GM21367 (cell line): ENCODE results near the gene COL26A1.
"Not testable (repeated sequence)": the region's sequence is repeated elsewhere in the genome, so short reads cannot be mapped to it uniquely, and the experiment has no call there.

Source experiments
- ATAC-seq: cut with Tn5 transposase; IDR thresholded peaks from one replicate; pipeline ENCODE4 v1.9.1; 2021; ENCODE audit not compliant: unreplicated experiment

Gene COL26A1

DNA sequence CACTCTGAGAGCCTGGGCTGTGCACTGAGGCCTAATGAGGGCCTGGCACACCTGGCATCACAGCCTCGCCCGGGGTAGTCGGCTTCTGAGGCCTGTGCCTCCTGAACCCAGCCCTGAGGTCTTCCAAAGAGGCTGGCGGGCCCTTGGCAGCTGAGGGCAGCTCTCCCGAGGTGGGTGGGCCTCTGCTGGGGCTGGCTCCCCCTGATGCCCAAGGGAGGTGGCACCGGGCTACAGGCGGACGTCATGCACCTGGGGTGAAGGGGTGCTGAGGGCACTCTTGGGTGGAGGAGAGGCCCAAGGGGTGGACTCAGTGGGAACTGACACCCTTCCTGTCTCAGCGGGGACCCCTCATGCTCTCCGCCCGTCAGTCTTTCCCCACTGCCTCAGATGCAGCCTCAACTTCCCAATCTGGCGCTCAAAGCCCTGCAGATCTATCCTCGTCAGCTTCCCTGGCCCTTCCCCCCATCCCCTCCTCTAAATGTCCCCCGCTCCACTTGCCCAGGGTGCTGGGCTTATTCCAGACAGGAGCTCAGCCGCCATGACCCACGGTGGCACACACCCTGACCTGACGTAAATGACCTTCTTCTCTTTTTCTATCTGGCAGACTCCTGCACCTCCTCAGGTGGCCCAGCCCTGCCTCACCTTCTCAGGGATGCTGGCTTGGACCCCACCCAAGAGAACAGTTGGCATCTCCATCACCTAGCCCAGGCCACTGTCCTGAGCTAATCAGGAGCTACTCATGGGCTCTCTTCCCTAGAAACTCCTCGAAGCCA is 228.2 kb downstream of the COL26A1 start:
- no peak for ATAC-seq

DNA sequence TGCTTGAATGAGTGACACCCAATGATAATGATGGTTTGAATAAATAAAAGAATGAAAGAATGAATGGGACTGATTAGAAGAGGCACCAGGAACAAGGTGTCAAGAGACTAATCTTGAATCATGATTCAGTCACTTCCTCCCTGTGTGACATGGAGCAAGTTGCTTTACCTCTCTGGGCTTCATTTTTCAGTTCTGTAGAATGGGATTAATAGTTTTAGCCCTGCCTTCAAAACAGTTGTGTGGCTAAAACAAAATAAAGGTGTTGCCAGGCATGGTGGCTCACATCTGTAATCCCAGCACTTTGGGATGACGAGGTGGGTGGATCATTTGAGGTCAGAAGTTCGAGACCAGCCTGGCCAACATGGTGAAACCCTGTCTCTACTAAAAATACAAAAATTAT is 228.8 kb downstream of the COL26A1 start:
- ATAC-seq: no peak

DNA sequence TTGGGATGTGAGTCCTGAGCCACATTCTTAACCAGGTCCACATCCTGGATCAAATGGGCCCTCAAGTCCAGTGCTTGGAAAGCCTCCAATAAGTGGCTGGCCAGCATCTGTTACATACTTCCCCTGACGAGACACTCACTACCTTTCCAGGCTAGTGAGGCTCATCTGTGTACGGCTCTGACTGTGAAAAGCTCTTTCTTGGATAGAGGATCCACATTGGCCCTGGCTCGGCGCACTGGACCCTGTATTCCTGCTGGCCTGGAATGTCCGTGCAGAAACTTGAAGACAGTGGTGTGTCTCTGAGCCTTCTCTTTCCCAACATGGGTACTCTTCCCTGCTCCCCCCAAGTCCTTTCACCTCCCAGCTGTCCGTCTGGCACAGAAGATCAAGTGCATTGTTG is 230.9 kb downstream of the COL26A1 start:
- no peak for ATAC-seq

DNA sequence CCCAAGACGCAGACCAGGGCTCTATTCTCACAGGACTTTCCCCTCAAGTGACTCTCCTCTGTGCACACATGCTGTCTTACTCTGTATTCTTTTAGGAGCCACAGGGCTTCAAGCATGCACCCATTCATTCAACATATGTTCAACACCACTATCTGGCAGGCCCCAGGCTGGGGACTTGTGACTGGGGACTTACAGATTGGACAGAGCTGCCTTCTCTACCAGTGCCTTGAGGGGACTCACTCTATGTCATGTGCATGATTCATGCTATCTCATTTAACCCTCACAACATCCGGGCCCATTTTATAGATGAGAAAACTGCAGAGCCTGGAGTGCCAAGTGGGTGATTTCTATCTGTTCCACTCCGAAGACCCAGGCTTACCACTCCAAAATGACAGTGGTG is 232.1 kb downstream of the COL26A1 start:
- ATAC-seq: no peak

DNA sequence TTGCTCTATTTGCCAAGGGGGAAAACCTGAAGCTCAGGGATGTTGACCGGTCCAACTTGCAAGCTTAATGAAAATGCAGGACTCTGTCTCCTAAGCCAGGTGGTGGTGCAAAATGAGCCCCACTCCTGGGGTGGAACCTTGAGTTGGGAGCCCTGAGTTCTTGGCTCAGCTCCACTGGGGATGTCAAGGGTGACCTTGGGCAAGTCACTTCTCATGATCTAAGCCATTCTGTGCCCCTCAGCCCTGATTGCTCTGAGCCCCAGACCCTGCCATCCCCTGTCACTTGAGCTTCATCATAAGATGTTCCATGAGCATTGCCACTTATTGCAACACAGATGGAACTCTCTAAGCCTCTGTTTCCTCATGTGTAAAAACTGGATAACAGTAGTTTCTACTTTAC is 232.6 kb downstream of the COL26A1 start:
- no peak for ATAC-seq

DNA sequence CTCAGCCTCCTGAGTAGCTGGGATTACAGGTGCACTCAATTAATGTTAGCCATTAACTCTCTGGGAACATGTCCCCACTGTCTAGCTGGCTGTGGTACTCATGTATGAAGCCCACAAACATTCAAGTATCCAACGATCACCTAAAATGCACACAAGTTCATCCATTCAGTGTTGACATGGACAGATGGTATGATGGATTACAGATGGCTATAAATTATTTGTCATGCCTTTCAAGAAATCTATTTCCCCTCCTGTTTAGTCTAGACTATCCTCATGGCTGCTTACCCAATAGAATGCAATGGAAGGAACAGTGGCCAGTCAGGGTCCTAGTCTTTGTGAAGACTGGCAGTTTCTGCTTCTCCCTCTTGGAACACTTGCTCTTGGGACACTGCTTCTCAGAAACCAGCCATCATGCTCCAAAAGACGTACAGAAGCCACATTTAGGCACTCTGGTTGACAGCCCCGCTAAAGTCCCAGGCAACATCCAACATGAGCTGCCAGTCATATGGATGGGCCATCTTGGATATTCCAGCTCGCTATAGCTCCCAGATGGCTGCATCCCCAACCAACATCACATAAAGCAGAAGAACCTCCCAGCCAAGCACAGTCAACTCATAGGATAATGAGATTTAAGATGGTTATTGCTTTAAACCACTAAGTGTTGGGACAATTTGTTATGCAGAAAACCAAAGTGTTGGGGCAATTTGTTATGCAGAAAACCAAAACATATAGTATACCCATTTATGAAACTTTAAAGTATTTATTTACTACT is 233.3 kb downstream of the COL26A1 start:
- no peak for ATAC-seq

DNA sequence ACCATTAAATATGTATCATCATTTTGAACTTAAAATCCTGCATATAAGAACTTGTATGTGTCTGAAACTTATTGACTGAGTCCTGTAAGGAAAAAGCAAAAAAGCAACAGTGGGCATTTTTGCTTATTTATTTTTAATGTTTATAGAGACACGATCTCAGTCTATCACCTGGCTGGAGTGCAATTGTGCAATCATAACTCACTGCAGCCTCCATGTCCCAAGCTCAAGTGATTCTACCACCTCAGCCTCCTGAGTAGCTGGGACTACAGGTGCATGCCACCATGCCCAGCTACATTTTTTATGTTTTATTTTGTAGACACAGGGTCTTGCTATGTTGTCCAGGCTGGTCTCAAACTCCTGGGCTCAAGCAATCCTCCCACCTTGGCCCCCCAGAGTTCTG is 234.2 kb downstream of the COL26A1 start:
- ATAC-seq: no peak

DNA sequence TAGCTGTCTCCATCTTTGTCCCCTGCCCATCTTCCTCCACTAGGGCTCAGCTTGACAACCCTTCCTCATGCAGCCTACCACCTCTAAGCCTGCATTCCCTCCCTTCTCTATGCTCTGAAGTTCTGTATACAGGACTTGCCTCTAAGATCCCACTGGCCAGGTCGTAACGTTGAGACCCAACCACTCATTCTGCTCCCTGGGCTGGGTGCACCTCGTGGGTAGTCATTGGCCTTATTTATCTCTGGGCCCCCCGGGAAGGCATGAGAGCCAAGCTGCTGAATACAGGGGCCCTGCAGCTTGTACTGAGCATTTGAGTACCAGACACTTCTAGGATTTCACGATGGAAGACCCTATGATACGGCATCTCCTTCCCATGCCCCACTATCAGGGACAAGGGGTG is 235.3 kb downstream of the COL26A1 start:
- ATAC-seq: no peak

DNA sequence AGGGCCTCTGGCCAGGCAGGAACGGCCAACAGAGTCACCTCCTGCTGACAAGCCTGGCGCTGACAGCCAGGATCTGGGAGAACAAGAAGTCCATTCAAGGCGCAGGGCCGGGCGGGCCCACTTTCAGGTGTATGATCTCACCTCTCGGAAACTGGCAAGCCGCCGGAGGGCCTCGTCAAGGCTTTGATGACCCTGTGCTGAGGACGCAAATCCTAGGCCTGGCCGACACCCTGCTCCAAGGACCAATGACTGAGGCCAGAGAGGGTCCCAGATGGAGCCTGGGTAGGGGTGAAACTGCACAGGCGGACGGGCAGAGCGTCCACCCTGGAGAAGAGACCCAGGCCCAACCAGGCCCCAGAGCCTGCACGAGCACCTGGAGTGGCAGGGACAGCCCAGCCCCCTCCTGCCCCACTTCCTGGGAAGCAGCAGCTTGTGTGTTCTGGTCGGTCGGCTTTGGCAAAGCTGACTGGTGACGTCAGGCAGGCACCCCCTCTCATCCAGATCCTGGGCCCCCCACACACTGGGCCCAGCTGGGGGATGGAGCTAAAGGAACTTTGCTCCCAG is 235.8 kb downstream of the COL26A1 start:
- ATAC-seq: no peak

DNA sequence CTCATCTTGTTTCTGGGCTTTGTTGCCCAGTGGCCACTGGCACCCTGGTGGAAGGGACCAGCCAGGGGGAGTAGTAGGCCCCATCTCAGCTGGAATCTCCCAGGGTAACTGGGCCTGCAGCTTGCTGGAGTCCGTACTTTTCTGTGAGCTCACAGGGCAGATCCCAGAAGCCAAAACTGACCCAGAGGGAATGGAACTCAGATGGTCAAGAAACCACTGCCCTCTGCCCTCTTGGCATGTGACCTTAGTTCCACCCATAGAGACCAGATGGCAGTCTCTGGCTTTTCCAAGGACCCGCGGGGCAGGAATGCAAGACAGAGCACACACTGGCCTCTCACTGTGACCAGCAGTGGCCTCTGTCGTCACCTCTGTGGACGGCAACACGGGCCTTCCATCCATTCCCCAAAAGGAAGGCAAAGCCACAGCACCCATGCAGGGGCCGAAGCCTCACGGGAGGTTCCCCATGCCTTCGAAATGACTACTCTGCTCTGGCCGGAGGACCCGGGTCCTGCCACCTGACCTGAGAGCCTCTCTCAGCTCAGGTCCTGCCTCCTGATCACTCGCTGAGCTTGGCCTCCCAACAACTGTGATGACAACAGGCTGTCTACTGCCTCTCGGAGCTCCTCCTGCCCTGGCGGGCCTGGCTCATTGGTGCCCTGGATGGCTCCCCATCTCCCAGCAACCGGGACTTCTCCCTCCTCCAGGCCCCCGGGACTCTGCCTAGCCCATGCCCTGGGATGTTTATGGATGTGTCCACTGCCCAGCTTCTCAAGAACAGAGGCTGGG is 236.5 kb downstream of the COL26A1 start:
- ATAC-seq: no peak

DNA sequence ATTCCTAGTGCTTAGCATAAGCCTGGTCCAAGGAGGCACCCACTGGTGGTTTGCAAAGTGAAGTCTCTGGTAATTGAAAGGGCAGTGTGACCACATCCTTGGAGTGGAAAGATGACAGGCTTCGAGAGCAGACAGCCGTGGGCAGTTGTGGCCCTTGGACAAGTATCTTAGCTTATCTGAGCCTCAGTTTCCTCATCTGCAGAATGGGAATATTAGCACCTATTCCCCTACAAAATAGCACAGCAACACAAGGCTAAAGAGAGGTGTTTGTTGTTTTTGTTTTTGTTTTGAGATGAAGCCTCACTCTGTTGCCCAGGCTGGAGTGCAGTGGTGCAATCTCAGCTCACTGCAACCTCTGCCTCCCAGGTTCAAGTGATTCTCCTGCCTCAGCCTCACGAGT is 237.1 kb downstream of the COL26A1 start:
- ATAC-seq: no peak

DNA sequence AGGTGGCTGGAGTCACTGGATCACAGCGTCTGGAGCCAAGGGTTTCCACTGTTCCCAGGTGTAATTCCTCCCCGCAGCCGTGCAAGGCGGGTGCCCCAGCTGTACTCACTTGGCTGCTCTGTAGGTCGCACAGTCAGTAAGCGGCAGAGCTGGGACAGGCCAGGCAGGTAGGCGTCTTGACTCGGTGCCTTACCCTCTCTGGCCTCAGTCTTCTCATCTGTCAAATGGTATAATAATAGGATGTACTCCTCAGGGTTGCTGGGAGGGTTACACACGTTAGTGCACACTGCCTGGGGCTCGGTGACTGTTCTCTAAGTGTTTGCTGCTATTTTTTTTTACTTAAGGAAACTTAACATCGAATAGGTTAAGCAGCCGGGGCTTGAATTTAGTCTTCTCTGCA is 239.4 kb downstream of the COL26A1 start:
- no peak for ATAC-seq

DNA sequence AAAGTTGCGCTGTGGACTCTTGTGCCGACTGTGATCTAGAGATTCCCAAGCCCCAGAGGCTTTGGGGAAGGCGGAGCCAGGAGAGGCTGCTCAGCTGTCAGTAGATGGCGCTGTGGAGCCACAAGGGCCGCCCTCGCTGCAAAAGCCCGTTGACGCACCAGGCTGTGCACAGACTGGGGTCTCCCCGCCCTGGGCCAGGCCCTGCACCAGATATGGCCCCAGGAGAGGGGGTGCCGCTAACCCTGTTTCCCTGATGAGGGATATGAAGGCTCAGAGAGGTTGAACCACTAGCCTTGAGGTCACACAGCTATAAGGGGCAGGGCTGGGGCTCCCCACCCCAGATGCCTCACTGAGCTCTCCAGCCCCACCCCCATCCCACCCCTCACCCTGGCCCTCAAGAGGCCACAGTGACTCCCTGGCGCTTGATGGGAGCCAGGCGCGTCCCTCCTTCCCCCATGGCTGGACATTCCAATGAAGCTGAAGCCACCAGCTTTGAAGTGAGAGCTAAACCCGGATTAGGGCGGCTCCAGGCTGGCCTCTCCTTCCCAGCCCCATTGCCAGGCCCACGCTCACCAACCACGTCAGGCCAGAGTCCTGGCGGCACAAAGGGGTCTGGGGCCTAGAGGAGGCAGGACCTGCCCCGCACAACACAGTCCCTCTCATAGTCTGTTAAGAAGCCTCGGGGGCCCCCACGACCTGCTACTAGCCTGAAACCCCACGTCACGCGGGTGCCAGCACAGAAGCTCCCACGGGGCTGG is 240.0 kb downstream of the COL26A1 start:
- no peak for ATAC-seq

DNA sequence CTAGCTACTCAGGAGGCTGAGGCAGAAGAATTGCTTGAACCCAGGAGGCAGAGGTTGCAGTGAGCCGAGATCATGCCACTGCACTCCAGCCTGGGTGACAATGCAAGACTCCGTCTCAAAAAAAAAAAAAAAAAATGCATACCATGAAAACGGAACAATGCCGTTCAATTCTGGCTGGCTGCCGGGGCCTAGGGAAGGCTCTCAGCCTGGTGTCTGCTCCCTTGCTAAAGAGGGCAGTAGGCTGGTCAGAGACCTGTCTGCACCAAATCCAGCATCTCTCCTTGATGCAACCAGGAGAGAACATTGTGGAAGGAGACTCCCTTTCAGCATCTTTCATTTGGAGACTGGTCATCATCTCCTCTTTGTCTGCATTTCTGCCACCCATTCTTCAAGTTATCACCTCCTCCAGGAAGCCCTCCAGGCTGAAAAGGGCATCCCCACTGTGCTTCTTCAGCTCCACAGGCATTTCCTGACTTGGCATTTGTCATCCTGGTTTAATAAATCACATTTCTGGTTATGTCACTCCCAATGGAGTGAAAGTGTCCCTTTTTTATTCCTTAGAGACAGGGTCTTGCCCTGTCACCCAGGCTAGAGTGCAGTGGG is 241.8 kb downstream of the COL26A1 start:
- no peak for ATAC-seq

DNA sequence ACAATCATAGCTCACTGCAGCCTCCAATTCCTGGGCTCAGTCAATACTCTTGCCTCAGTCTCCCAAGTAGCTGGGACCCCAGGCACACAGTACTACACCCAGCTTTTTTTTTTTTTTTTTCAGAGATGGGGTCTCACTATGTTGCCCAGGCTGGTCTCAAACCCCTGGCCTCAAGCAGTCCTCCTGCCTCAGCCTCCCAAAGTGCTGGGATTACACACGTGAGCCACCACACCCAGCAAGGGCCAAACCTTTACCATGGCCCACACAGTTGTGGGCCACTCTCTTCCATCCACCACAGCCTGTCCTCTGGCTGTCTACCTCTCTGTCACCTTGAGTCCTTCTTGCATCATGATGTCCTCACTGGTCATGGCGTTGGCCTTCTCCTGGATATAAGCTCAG is 242.3 kb downstream of the COL26A1 start:
- not testable (repeated sequence) for ATAC-seq

DNA sequence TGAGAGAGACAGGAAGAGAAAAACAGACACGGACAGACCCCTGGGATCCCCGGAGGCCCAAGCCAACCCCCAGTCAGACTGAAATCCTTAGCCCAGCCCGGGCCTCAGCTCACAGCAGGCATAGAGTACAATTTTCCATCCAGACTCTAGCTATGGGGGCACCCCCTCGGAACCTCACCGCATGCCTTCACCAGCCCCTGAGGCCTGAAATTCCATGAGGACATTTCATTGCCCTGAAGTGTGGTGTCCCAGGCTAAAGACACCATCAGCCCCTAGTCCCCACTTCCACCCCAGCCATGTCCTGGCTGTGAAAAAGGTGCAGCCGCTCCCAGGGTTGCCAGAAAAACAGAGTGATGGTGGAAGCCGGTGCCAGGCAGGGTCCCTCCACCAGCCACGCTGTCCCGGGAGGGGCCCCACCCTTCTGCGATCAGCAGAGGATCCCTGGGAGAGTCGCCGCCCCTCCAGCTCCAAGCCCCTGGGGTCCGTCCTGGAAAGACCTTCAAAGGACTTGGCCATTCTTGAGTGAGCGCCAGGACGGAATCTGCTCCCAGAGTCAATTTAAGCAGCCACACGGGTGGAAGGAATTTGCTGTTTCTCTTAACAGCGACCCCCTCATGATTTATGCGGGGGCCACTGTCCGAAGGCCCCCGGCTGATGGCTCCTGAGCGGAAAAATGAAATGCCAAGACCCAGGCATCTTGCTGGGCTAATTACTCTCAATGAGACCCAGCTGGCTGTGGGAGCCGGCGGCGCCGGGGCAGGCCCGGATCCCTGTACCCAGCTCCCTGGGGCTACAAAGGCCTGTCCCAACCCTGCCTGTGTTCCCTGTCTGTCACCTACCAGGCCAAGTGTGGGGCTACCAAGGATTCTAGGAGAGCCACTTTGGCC is 243.2 kb downstream of the COL26A1 start:
- ATAC-seq: no peak

DNA sequence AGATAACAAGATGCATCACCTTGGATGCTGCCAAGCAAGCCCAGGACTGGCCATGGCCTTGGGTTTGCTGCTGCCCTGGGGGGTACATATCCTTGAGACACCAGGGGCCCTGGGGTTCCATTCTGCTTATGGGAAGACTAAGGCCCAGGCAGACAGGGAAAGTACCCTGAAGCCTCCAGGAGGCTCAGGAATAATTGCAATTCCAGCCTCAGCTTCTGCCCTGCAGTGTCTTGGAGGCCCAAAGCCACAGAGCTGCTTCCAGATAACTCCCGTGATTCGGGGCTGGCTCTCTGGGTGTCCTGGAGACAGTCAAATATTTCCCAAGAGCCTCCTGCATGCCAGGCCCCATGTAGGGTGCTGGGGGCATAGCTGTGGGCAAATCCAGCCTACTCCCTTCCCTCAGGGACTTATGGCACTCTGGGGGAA is 243.8 kb downstream of the COL26A1 start:
- no peak for ATAC-seq
